ENCODE results near the gene PPP1R13B. TPM values are rescaled to one million over a fixed set of nuclear protein-coding genes. Genes with fewer than 3 reads are reported as not detected.

PPP1R13B gene
- total RNA-seq, 1 experiment from 2014 or later, result 16.2 TPM

- H3K4me3 Mint-ChIP-seq (ENCODE audit: unreplicated experiment), result no peak overlapping the region
- H3K9me3 Mint-ChIP-seq (ENCODE audit: unreplicated experiment), result no peaks in the 10 kb centered on the region
- intact Hi-C loops (cut with micrococcal nuclease), result no loop called here
- TF ChIP-seq CTCF (IDR thresholded peaks at IDR 0.05; ENCODE audit: unreplicated experiment), result no peak
- peaks cover 14% of the 10 kb centered on the region for H3K4me1 Mint-ChIP-seq (ENCODE audit: insufficient read depth, unreplicated experiment)
- ChIA-PET CTCF (no interaction called here), POLR2A (interaction anchor here (0.7 to 1.4 kb wide), 2 partner anchors 14 to 16 kb away, joined by 3 read pairs; no protein-coding TSS in a partner anchor)
- H3K27me3 Mint-ChIP-seq (ENCODE audit: insufficient read depth, unreplicated experiment), result no peaks in the 10 kb centered on the region
- no TSS peak for BruUV-seq (replicated peaks)
- no peak for DNase-seq (ENCODE audit: unreplicated experiment)
- H3K36me3 Mint-ChIP-seq (ENCODE audit: insufficient read depth, unreplicated experiment), result peaks cover 59% of the 10 kb centered on the region
- H3K27ac Mint-ChIP-seq (ENCODE audit: low read depth, unreplicated experiment), result peak overlapping the region; percentile 61
Measured at GRCh38 chr14:103697603-103698379, 149.6 kb downstream of the PPP1R13B start.

- Mint-ChIP-seq H3K36me3 (ENCODE audit: insufficient read depth, unreplicated experiment) (peaks cover 57% of the 10 kb centered on the region), H3K4me1 (ENCODE audit: insufficient read depth, unreplicated experiment) (peaks cover 14% of the 10 kb centered on the region), H3K4me3 (ENCODE audit: unreplicated experiment) (no peak overlapping the region), H3K9me3 (ENCODE audit: unreplicated experiment) (no peaks in the 10 kb centered on the region), H3K27me3 (ENCODE audit: insufficient read depth, unreplicated experiment) (no peaks in the 10 kb centered on the region), H3K27ac (ENCODE audit: low read depth, unreplicated experiment) (no peak overlapping the region)
- no peak for DNase-seq (ENCODE audit: unreplicated experiment)
- TF ChIP-seq CTCF (IDR thresholded peaks at IDR 0.05; ENCODE audit: unreplicated experiment), result no peak
- ChIA-PET POLR2A (interaction anchor here (0.6 to 0.7 kb wide), 2 partner anchors 14 to 1137 kb away, joined by 3 read pairs; no protein-coding TSS in a partner anchor), CTCF (no interaction called here)
- no TSS peak for BruUV-seq (replicated peaks)
- intact Hi-C loops (cut with micrococcal nuclease), result no loop called here
Measured at GRCh38 chr14:103697206-103697602, 150.2 kb downstream of the PPP1R13B start.

GRCh38 chr14:103696466-103697071 is 150.8 kb downstream of the PPP1R13B start:
- ChIA-PET POLR2A (interaction anchor here (0.6 to 0.7 kb wide), 2 partner anchors 15 to 1137 kb away, joined by 3 read pairs; no protein-coding TSS in a partner anchor), CTCF (interaction anchor here (0.6 kb wide), 1 partner anchor 15 kb away, joined by 3 read pairs; no protein-coding TSS in a partner anchor)
- peak overlapping the region; percentile 39 for H3K27ac Mint-ChIP-seq (ENCODE audit: low read depth, unreplicated experiment)
- H3K27me3 Mint-ChIP-seq (ENCODE audit: insufficient read depth, unreplicated experiment), result no peaks in the 10 kb centered on the region
- intact Hi-C loops (cut with micrococcal nuclease), result no loop called here
- DNase-seq (ENCODE audit: unreplicated experiment), result no peak
- H3K4me3 Mint-ChIP-seq (ENCODE audit: unreplicated experiment), result no peak overlapping the region
- BruUV-seq (replicated peaks), result TSS peak; percentile 3
- TF ChIP-seq CTCF (IDR thresholded peaks at IDR 0.05; ENCODE audit: unreplicated experiment), result no peak
- peaks cover 14% of the 10 kb centered on the region for H3K4me1 Mint-ChIP-seq (ENCODE audit: insufficient read depth, unreplicated experiment)
- no peaks in the 10 kb centered on the region for H3K9me3 Mint-ChIP-seq (ENCODE audit: unreplicated experiment)
- H3K36me3 Mint-ChIP-seq (ENCODE audit: insufficient read depth, unreplicated experiment), result peaks cover 56% of the 10 kb centered on the region

- no peak for DNase-seq (ENCODE audit: unreplicated experiment)
- no peaks in the 10 kb centered on the region for H3K27me3 Mint-ChIP-seq (ENCODE audit: insufficient read depth, unreplicated experiment)
- H3K36me3 Mint-ChIP-seq (ENCODE audit: insufficient read depth, unreplicated experiment), result peaks cover 56% of the 10 kb centered on the region
- intact Hi-C loops (cut with micrococcal nuclease), result no loop called here
- POLR2A ChIA-PET, result interaction anchor here (1.4 kb wide), 1 partner anchor 19 kb away, joined by 6 read pairs; the partner anchor contains the start of genes XRCC3 and ZFYVE21
- no peak for TF ChIP-seq CTCF (IDR thresholded peaks at IDR 0.05; ENCODE audit: unreplicated experiment)
- no peak overlapping the region for H3K4me3 Mint-ChIP-seq (ENCODE audit: unreplicated experiment)
- peak overlapping the region; percentile 39 for H3K27ac Mint-ChIP-seq (ENCODE audit: low read depth, unreplicated experiment)
- peaks cover 14% of the 10 kb centered on the region for H3K4me1 Mint-ChIP-seq (ENCODE audit: insufficient read depth, unreplicated experiment)
- H3K9me3 Mint-ChIP-seq (ENCODE audit: unreplicated experiment), result no peaks in the 10 kb centered on the region
- BruUV-seq (replicated peaks), result no TSS peak
- CTCF ChIA-PET, result no interaction called here
Measured at GRCh38 chr14:103696070-103696402, 151.3 kb downstream of the PPP1R13B start.

Measured in MCF 10A (cell line).